ENCODE data around the gene MB. TPM values are rescaled to one million over a fixed set of nuclear protein-coding genes. Genes with fewer than 3 reads are reported as not detected.

Gene MB
- total and polyA plus RNA-seq, 9 of the 15 experiments (the other 6 are each of a cell fraction or from before 2014, with no cell fraction given) = not detected

DNA sequence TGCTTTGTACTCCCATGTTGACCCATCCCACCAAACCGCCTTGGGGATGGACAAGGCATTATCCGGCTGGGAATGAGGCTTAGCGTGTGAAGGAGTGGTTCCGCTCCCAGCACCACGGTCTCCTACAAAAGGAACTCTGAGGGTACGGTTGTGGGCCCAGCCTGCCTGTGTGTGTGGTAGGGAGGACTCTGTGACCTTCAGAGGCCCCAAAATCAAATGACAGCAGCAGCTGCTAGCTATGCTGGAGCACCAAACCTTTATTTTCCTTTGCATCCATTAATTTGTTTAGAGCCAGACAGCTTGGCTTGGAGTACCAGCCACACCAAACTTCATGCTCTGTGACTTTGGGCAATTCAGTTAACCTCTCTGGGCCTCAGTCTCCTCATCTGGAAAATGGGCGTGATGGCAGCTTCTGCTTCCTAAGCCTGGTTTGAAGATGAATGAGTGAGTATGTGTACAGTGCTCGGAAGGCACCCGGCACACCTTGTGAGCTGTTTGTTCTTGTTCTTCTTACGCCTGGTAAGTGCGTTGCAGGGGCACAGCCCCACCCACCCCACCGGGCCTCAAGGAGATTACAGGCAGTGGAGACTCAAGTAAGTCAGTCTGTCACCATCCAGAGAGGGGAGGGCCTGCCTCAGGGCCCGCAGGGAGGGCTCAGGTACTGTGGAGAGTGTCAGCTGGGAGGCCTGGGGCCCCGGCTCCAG is 25.3 kb downstream of the MB start (continued):
- no peak for TF ChIP-seq ZNF384 (IDR thresholded peaks at IDR 0.05; ENCODE audit: low read depth, low read length)
- no peak for TF ChIP-seq HNRNPUL1 (IDR thresholded peaks at IDR 0.05; ENCODE audit: low read length)
- TF ChIP-seq SMARCA4 (IDR thresholded peaks at IDR 0.05) = no peak
- no peak for TF ChIP-seq MCM3 (IDR thresholded peaks at IDR 0.05)
- TF ChIP-seq ZNF75A (CRISPR knock-in tag; IDR thresholded peaks at IDR 0.05) = no peak
- no peak for TF ChIP-seq CHD4 (IDR thresholded peaks at IDR 0.05; ENCODE audit: insufficient read depth, insufficient replicate concordance, low read depth, low read length, poor library complexity, severe bottlenecking)
- no peak for TF ChIP-seq POLR3G (IDR thresholded peaks at IDR 0.05; ENCODE audit: extremely low read depth, insufficient read length, insufficient replicate concordance)
- no peak for TF ChIP-seq RBFOX2 (IDR thresholded peaks at IDR 0.05; ENCODE audit: low read depth, low read length)
- no peak for TF ChIP-seq POLR2A (conservative IDR thresholded peaks at IDR 0.05)
- TF ChIP-seq ZBTB43 (CRISPR knock-in tag; IDR thresholded peaks at IDR 0.05) = no peak
- no peak for TF ChIP-seq GABPB1 (CRISPR knock-in tag; IDR thresholded peaks at IDR 0.05)
- TF ChIP-seq FIP1L1 (IDR thresholded peaks at IDR 0.05; ENCODE audit: low read depth, low read length, poor library complexity, severe bottlenecking) = no peak
- TF ChIP-seq XRCC4 (IDR thresholded peaks at IDR 0.05; ENCODE audit: extremely low read depth, insufficient read depth, insufficient read length) = no peak
- TF ChIP-seq RBM17 (IDR thresholded peaks at IDR 0.05; ENCODE audit: borderline replicate concordance, low read depth, low read length) = no peak
- no peak for TF ChIP-seq TAF15 (IDR thresholded peaks at IDR 0.05; ENCODE audit: low read depth, low read length)
- TF ChIP-seq, protein P1, sequence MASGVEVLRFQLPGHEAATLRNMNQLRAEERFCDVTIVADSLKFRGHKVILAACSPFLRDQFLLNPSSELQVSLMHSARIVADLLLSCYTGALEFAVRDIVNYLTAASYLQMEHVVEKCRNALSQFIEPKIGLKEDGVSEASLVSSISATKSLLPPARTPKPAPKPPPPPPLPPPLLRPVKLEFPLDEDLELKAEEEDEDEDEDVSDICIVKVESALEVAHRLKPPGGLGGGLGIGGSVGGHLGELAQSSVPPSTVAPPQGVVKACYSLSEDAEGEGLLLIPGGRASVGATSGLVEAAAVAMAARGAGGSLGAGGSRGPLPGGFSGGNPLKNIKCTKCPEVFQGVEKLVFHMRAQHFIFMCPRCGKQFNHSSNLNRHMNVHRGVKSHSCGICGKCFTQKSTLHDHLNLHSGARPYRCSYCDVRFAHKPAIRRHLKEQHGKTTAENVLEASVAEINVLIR (CRISPR knock-in tag; IDR thresholded peaks at IDR 0.05) = no peak
- TF ChIP-seq ZNF592 (IDR thresholded peaks at IDR 0.05) = no peak
- no peak for TF ChIP-seq POLR2AphosphoS2 (IDR thresholded peaks at IDR 0.05; ENCODE audit: low read length)
